Lower leg skin (tissue), 3 donors: Measurements from ENCODE around the gene ARMC12.
"Not testable (repeated sequence)": the region's sequence is repeated elsewhere in the genome, so short reads cannot be mapped to it uniquely, and the experiment has no call there.

Experiments
- CTCF ChIP-seq, 3 donors: fragments of 450-650 bp; IDR thresholded peaks; one replicate each; pipeline ENCODE4 v1.5.1; 2016; ENCODE audit warnings: antibody characterized with exemption in 3 of 3, mild to moderate bottlenecking in 3 of 3, moderate library complexity in 2 of 3
- POLR2A ChIP-seq, 2 donors: fragments of 450-650 bp; IDR thresholded peaks; one replicate each; pipeline ENCODE4 v1.6.1; 2016 to 2017; ENCODE audit warnings: antibody characterized with exemption in 2 of 2, mild to moderate bottlenecking in 1 of 2, moderate library complexity in 1 of 2

- TF ChIP-seq CTCF, POLR2A (IDR thresholded peaks at IDR 0.05): not testable (repeated sequence)
These were observed 2.5 kb upstream of the ARMC12 start for GRCh38 chr6:35734319-35734718.
